ENCODE results near the gene ZNF385B. TPM values are rescaled to one million over a fixed set of nuclear protein-coding genes. Genes with fewer than 3 reads are reported as not detected.
"Not testable (repeated sequence)": the region's sequence is repeated elsewhere in the genome, so short reads cannot be mapped to it uniquely, and the experiment has no call there.

Gene ZNF385B
- polyA plus RNA-seq, 1 donor from 2014 or later, result 0.31 TPM

DNA sequence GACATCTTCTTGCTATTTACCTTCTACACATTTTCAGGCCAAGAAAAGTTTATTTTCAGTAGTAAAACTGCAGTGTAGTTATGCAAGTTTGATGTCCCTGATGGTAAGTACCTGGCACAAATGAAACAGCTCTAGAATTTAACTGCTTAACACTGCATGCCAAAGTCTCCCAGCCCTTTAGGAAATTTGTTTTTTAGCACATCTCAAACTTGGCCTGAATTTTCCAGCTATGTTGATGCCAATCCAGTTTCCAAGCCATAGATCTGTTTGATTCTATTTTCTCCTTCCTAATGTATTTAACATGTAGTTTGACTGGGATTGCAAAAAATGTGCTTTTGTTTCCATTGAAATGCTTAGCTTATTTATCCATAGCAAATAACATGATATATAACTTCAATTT is 29.3 kb upstream of the ZNF385B start:
- Histone ChIP-seq H4K20me1 (ENCODE audit: insufficient read depth) (no peaks in the 10 kb centered on the region), H3F3A (ENCODE audit: insufficient read depth, low read length, poor library complexity, severe bottlenecking) (no peaks in the 10 kb centered on the region), H2AFZ (ENCODE audit: low read depth, low read length) (no peak overlapping the region), H3K27me3 (ENCODE audit: insufficient read depth, low read depth, low read length) (no peaks in the 10 kb centered on the region), H3K4me3 (ENCODE audit: low read length) (no peak overlapping the region), H3K79me2 (replicated peaks; ENCODE audit: insufficient read depth, low read length) (no peaks in the 10 kb centered on the region), H3K9ac (ENCODE audit: low read length) (no peak overlapping the region), H3K4me2 (ENCODE audit: low read length) (no peak overlapping the region), H3K27ac (ENCODE audit: low read length) (no peak overlapping the region), H3K9me3 (ENCODE audit: low read length) (no peaks in the 10 kb centered on the region), H3K36me3 (ENCODE audit: insufficient read depth, low read length) (no peaks in the 10 kb centered on the region), H3K9me2 (ENCODE audit: insufficient read depth, low read length) (no peaks in the 10 kb centered on the region)
- no peak for TF ChIP-seq POLR2AphosphoS5 (IDR thresholded peaks at IDR 0.05)
- TF ChIP-seq EP300 (conservative IDR thresholded peaks at IDR 0.05; ENCODE audit: poor library complexity, severe bottlenecking), result no peak
- TF ChIP-seq, protein P1, sequence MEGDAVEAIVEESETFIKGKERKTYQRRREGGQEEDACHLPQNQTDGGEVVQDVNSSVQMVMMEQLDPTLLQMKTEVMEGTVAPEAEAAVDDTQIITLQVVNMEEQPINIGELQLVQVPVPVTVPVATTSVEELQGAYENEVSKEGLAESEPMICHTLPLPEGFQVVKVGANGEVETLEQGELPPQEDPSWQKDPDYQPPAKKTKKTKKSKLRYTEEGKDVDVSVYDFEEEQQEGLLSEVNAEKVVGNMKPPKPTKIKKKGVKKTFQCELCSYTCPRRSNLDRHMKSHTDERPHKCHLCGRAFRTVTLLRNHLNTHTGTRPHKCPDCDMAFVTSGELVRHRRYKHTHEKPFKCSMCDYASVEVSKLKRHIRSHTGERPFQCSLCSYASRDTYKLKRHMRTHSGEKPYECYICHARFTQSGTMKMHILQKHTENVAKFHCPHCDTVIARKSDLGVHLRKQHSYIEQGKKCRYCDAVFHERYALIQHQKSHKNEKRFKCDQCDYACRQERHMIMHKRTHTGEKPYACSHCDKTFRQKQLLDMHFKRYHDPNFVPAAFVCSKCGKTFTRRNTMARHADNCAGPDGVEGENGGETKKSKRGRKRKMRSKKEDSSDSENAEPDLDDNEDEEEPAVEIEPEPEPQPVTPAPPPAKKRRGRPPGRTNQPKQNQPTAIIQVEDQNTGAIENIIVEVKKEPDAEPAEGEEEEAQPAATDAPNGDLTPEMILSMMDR (IDR thresholded peaks at IDR 0.05; ENCODE audit: poor library complexity, severe bottlenecking), result no peak
- TF ChIP-seq SMC3 (conservative IDR thresholded peaks at IDR 0.05; ENCODE audit: poor library complexity), result no peak
- no peak for TF ChIP-seq RAD21 (conservative IDR thresholded peaks at IDR 0.05)
- no peak for TF ChIP-seq MXI1 (conservative IDR thresholded peaks at IDR 0.05; ENCODE audit: poor library complexity, severe bottlenecking)
- no peak for TF ChIP-seq TAF1 (IDR thresholded peaks at IDR 0.05; ENCODE audit: low read depth)
- TF ChIP-seq EZH2 (IDR thresholded peaks at IDR 0.05; ENCODE audit: borderline replicate concordance, insufficient read depth, low read length, poor library complexity, severe bottlenecking), result no peak
- TF ChIP-seq, protein P2, sequence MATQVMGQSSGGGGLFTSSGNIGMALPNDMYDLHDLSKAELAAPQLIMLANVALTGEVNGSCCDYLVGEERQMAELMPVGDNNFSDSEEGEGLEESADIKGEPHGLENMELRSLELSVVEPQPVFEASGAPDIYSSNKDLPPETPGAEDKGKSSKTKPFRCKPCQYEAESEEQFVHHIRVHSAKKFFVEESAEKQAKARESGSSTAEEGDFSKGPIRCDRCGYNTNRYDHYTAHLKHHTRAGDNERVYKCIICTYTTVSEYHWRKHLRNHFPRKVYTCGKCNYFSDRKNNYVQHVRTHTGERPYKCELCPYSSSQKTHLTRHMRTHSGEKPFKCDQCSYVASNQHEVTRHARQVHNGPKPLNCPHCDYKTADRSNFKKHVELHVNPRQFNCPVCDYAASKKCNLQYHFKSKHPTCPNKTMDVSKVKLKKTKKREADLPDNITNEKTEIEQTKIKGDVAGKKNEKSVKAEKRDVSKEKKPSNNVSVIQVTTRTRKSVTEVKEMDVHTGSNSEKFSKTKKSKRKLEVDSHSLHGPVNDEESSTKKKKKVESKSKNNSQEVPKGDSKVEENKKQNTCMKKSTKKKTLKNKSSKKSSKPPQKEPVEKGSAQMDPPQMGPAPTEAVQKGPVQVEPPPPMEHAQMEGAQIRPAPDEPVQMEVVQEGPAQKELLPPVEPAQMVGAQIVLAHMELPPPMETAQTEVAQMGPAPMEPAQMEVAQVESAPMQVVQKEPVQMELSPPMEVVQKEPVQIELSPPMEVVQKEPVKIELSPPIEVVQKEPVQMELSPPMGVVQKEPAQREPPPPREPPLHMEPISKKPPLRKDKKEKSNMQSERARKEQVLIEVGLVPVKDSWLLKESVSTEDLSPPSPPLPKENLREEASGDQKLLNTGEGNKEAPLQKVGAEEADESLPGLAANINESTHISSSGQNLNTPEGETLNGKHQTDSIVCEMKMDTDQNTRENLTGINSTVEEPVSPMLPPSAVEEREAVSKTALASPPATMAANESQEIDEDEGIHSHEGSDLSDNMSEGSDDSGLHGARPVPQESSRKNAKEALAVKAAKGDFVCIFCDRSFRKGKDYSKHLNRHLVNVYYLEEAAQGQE (IDR thresholded peaks at IDR 0.05; ENCODE audit: borderline replicate concordance), result no peak

DNA sequence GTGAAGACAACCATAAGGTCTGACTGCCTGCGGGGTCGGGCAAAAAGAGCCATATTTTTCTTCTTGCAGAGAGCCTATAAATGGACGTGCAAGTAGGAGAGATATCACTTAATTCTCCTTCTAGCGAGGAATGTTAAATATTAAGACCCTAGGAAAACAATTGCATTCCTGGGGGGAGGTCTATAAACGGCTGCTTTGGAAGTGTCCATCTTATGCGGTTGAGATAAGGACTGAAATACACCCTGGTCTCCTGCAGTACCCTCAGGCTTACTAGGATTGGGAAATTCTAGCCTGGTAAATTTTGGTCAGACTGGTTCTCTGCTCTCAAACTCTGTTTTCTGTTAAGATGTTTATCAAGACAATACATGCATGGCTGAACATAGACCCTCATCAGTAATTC is 27.2 kb upstream of the ZNF385B start:
- not testable (repeated sequence) for H3K36me3 ChIP-seq (ENCODE audit: insufficient read depth, low read length)

DNA sequence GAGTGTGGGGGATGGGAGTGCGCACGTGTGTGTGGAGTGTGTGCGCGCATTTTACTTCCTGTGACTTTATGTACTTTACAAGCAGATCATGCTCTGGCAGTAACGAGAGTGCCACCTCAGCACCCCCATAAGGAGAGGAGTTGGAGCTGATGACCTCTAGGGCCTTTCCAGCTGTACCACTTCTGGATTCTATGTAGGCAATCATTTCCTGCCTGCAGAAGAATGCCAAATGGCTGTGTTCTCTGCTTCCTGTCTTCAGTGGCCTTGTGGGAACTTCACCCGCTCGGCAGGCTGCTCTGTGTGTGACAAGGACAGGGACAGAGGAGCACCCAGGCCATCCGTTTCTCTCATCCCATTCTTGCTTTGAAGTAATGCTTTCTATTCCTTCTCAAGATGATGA is 22.8 kb upstream of the ZNF385B start:
- Histone ChIP-seq H3F3A (ENCODE audit: insufficient read depth, low read length, poor library complexity, severe bottlenecking) (no peaks in the 10 kb centered on the region), H3K27ac (ENCODE audit: low read length) (no peak overlapping the region), H3K36me3 (ENCODE audit: insufficient read depth, low read length) (no peaks in the 10 kb centered on the region), H3K4me2 (ENCODE audit: low read length) (no peak overlapping the region), H3K79me2 (replicated peaks; ENCODE audit: insufficient read depth, low read length) (no peaks in the 10 kb centered on the region), H3K9me2 (ENCODE audit: insufficient read depth, low read length) (no peaks in the 10 kb centered on the region), H3K9ac (ENCODE audit: low read length) (no peak overlapping the region), H2AFZ (ENCODE audit: low read depth, low read length) (no peak overlapping the region), H3K27me3 (ENCODE audit: insufficient read depth, low read depth, low read length) (no peaks in the 10 kb centered on the region), H4K20me1 (ENCODE audit: insufficient read depth) (no peaks in the 10 kb centered on the region), H3K4me3 (ENCODE audit: low read length) (no peak overlapping the region), H3K9me3 (ENCODE audit: low read length) (no peaks in the 10 kb centered on the region)
- TF ChIP-seq EZH2 (IDR thresholded peaks at IDR 0.05; ENCODE audit: borderline replicate concordance, insufficient read depth, low read length, poor library complexity, severe bottlenecking), result no peak
- TF ChIP-seq MXI1 (conservative IDR thresholded peaks at IDR 0.05; ENCODE audit: poor library complexity, severe bottlenecking), result no peak
- TF ChIP-seq, protein P1 (IDR thresholded peaks at IDR 0.05; ENCODE audit: poor library complexity, severe bottlenecking), result no peak
- TF ChIP-seq, protein P2 (IDR thresholded peaks at IDR 0.05; ENCODE audit: borderline replicate concordance), result no peak
- TF ChIP-seq SMC3 (conservative IDR thresholded peaks at IDR 0.05; ENCODE audit: poor library complexity), result no peak
- TF ChIP-seq RAD21 (conservative IDR thresholded peaks at IDR 0.05), result no peak
- no peak for TF ChIP-seq POLR2AphosphoS5 (IDR thresholded peaks at IDR 0.05)
- no peak for TF ChIP-seq TAF1 (IDR thresholded peaks at IDR 0.05; ENCODE audit: low read depth)
- TF ChIP-seq EP300 (conservative IDR thresholded peaks at IDR 0.05; ENCODE audit: poor library complexity, severe bottlenecking), result no peak

More for the DNA sequence above, 27.2 kb upstream of the ZNF385B start:
- not testable (repeated sequence) for H3K79me2 ChIP-seq (replicated peaks; ENCODE audit: insufficient read depth, low read length); H3K9ac ChIP-seq (ENCODE audit: low read length); H2AFZ ChIP-seq (ENCODE audit: low read depth, low read length); H3K27me3 ChIP-seq (ENCODE audit: insufficient read depth, low read depth, low read length); H3F3A ChIP-seq (ENCODE audit: insufficient read depth, low read length, poor library complexity, severe bottlenecking); H3K4me3 ChIP-seq (ENCODE audit: low read length); H4K20me1 ChIP-seq (ENCODE audit: insufficient read depth); H3K9me2 ChIP-seq (ENCODE audit: insufficient read depth, low read length); H3K27ac ChIP-seq (ENCODE audit: low read length); H3K9me3 ChIP-seq (ENCODE audit: low read length); H3K4me2 ChIP-seq (ENCODE audit: low read length)

Measured in neural cell (in vitro differentiated cells).